ENCODE results near the gene BUD23. TPM values are rescaled to one million over a fixed set of nuclear protein-coding genes. Genes with fewer than 3 reads are reported as not detected.

The BUD23 gene
- total RNA-seq, 6 experiments from 2014 or later = 70.1 to 91.4 (median 83.4) TPM

DNA sequence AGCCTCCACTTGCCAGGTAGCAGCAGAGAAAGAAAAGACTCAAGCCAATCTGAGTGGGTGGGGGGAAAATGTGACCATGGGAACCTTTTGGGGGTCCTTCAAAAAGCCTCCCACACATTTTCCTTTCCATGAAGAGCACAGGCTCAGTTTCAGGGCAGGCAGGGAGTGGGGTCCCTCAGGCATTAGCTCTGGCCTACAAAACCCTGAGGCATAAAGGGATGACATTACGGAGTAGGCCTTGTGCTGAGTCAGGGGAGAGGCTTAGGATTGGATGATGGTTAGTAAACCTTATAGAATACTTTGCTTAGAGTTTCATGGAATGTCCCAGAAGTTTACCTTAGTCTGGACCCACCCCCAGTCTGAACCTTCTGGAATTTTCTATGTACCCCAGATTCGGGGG, 3.7 kb upstream of the BUD23 start:
- no peak for DNase-seq
- no peak for TF ChIP-seq CTCF (IDR thresholded peaks at IDR 0.05)
- Mint-ChIP-seq H3K27ac (no peak overlapping the region), H3K9me3 (no peaks in the 10 kb centered on the region), H3K4me3 (no peak overlapping the region), H3K27me3 (ENCODE audit: insufficient read depth) (no peaks in the 10 kb centered on the region; the same call in 1 of the 2 replicates), H3K36me3 (ENCODE audit: low read depth) (peaks cover 20% of the 10 kb centered on the region), H3K4me1 (ENCODE audit: low read depth) (peaks cover 27% of the 10 kb centered on the region)

DNA sequence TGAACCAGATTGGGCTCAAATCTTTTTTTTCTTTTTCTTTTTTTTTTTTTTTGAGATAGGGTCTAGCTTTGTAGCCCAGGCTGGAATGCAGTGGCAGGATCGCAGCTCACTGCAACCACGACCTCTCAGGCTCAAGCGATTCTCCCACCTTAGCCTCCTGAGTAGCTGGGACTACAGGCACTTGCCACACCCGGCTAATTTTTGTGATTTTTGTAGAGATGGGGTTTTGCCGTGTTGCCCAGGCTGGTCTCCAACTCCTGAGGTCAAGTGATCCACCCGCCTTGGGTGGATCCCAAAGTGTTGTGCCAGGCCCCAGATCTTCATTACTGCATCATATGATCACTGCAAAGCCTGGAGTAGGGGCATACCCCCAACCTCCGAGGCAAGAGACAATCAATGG, 2.9 kb upstream of the BUD23 start:
- TF ChIP-seq CTCF (IDR thresholded peaks at IDR 0.05) = no peak
- Mint-ChIP-seq H3K27me3 (ENCODE audit: insufficient read depth) (no peaks in the 10 kb centered on the region; the same call in 1 of the 2 replicates), H3K4me3 (peak overlapping the region; percentile 96), H3K9me3 (no peaks in the 10 kb centered on the region), H3K36me3 (ENCODE audit: low read depth) (peaks cover 20% of the 10 kb centered on the region), H3K4me1 (ENCODE audit: low read depth) (peaks cover 27% of the 10 kb centered on the region), H3K27ac (no peak overlapping the region)
- no peak for DNase-seq

- TF ChIP-seq CTCF (IDR thresholded peaks at IDR 0.05) = no peak
- Mint-ChIP-seq H3K4me3 (peak overlapping the region; percentile 96), H3K27ac (peak overlapping the region; percentile 73), H3K4me1 (ENCODE audit: low read depth) (peaks cover 27% of the 10 kb centered on the region), H3K9me3 (no peaks in the 10 kb centered on the region), H3K27me3 (ENCODE audit: insufficient read depth) (no peaks in the 10 kb centered on the region; the same call in 1 of the 2 replicates), H3K36me3 (ENCODE audit: low read depth) (peaks cover 20% of the 10 kb centered on the region)
- DNase-seq = peak; percentile 45
Observed at GRCh38 chr7:73681031-73681430, 2.4 kb upstream of the BUD23 start.

GRCh38 chr7:73682745-73683055, 697 bp upstream of the BUD23 start:
- no peak for TF ChIP-seq CTCF (IDR thresholded peaks at IDR 0.05)
- DNase-seq = no peak
- Mint-ChIP-seq H3K4me1 (ENCODE audit: low read depth) (peaks cover 27% of the 10 kb centered on the region), H3K36me3 (ENCODE audit: low read depth) (peaks cover 26% of the 10 kb centered on the region), H3K9me3 (no peaks in the 10 kb centered on the region), H3K27me3 (ENCODE audit: insufficient read depth) (no peaks in the 10 kb centered on the region; the same call in 1 of the 2 replicates), H3K4me3 (peak overlapping the region; percentile 96), H3K27ac (peak overlapping the region; percentile 88)

DNA sequence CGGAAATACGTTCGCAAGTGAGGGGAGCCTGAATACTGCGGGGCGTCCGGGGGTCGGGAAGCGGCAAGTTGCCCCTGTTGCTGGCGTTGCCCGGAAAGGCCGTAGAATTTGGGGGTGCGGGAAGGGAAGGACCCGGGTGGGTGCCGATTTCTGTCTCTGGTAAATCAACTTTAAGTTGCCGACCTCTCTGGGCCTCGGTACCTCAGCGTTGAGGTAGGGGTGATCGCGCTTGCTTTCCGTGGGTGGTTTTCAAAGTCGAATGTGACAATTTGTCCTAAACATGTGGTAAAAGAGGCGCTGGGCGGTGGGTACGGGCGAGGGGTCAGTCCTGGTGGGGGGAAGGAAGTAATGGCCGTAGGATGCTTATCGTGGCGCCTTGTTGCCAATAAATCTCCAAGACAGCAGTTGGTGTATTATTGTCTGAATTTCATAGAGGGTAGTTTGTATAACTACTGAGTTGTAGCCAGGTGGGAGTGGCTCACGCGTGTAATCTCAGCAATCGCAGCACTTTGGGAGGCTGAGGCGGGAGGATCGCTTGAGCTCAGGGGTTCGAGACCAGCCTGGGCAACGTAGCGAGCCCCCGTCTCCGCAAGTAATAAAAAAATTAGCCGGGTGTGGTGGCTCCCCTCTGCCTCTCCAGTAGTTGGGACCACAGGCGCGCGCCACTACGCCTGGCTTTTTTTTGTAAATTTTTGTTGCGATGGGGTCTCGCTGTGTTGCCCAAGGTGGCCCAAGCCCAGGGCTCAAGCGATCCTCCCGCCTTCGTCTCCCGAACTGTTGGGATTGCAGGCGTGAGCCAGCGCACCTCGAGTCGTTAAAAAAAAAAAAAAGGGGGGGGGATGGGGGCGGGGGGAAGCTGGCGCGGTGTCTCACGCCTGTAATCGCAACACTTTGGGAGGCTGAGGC, 644 bp downstream of the BUD23 start:
- no peak for TF ChIP-seq CTCF (IDR thresholded peaks at IDR 0.05)

More for the DNA sequence above, 644 bp downstream of the BUD23 start:
- no peaks in the 10 kb centered on the region; the same call in 1 of the 2 replicates for H3K27me3 Mint-ChIP-seq (ENCODE audit: insufficient read depth)
- no peaks in the 10 kb centered on the region for H3K9me3 Mint-ChIP-seq
- H3K4me3 Mint-ChIP-seq = peak overlapping the region; percentile 96
- H3K36me3 Mint-ChIP-seq (ENCODE audit: low read depth) = peaks cover 20% of the 10 kb centered on the region
- H3K4me1 Mint-ChIP-seq (ENCODE audit: low read depth) = peaks cover 27% of the 10 kb centered on the region
- H3K27ac Mint-ChIP-seq = peak overlapping the region; percentile 89
- no peak for DNase-seq
